Left ventricle myocardium inferior (tissue), 1 donor: ENCODE measurements around the gene PROC. TPM values are rescaled to one million over a fixed set of nuclear protein-coding genes. Genes with fewer than 3 reads are reported as not detected.

Experiments
- DNase-seq: peaks from one replicate; pipeline ENCODE4 v3.0.0-alpha.2; 2020
- H3K27ac ChIP-seq: fragments of 200-600 bp; replicated peaks from 2 replicates; pipeline ENCODE4 v1.8.0; 2021
- H3K27me3 ChIP-seq: fragments of 200-600 bp; 2 replicates; pipeline ENCODE4 v1.8.0; 2021; ENCODE audit warnings: low read depth
- H3K36me3 ChIP-seq: fragments of 200-600 bp; 2 replicates; pipeline ENCODE4 v1.8.0; 2021
- H3K4me1 ChIP-seq: fragments of 200-600 bp; 2 replicates; pipeline ENCODE4 v1.8.0; 2021
- H3K4me3 ChIP-seq: fragments of 200-600 bp; 2 replicates; pipeline ENCODE4 v1.8.0; 2021; ENCODE audit warnings: mild to moderate bottlenecking, moderate library complexity
- H3K9me3 ChIP-seq: fragments of 200-600 bp; replicated peaks from 2 replicates; pipeline ENCODE4 v1.8.0; 2021
- CTCF ChIP-seq: fragments of 200-600 bp; IDR thresholded peaks from 2 replicates; pipeline ENCODE4 v1.8.0; 2021; ENCODE audit warnings: antibody characterized with exemption, mild to moderate bottlenecking, borderline replicate concordance
- intact Hi-C: fragments of 100-400 bp; cut with micrococcal nuclease; formaldehyde crosslinking; loops from one replicate; pipeline ENCODE4 v1.11.0; 2022
- total RNA-seq: library from RNA; stranded (reverse); fragmentation: NEBNext Ultra II Directional; extraction: Animal tissue kit (Norgen Biotek cat#: 25700); gene quantifications from one replicate; pipeline ENCODE4 v1.2.1, GENCODE V29; 2021
- donor health status: DM: no; HTN: yes; CAD: no; lungs with severe emphysema.

PROC gene
- total RNA-seq, 1 donor from 2014 or later, result not detected

GRCh38 chr2:127455566-127456493 is 37.6 kb downstream of the PROC start:
- no peak for DNase-seq
- H3K4me3 ChIP-seq, result no peak overlapping the region
- no peaks in the 10 kb centered on the region for H3K4me1 ChIP-seq
- intact Hi-C loops, result no loop called here
- no peaks in the 10 kb centered on the region for H3K27me3 ChIP-seq
- TF ChIP-seq CTCF, result no peak
- no peak overlapping the region for H3K27ac ChIP-seq
- no peaks in the 10 kb centered on the region for H3K9me3 ChIP-seq
- H3K36me3 ChIP-seq, result peaks cover 5% of the 10 kb centered on the region

- no peak for DNase-seq
- H3K4me3 ChIP-seq, result no peak overlapping the region
- no peak overlapping the region for H3K27ac ChIP-seq
- no peaks in the 10 kb centered on the region for H3K4me1 ChIP-seq
- intact Hi-C loops, result no loop called here
- TF ChIP-seq CTCF, result no peak
- H3K36me3 ChIP-seq, result peaks cover 8% of the 10 kb centered on the region
- no peaks in the 10 kb centered on the region for H3K9me3 ChIP-seq
- H3K27me3 ChIP-seq, result no peaks in the 10 kb centered on the region
These were observed 38.7 kb downstream of the PROC start for GRCh38 chr2:127456960-127457359.

GRCh38 chr2:127462461-127462860 is 44.2 kb downstream of the PROC start:
- intact Hi-C loops, result no loop called here
- no peak overlapping the region for H3K27ac ChIP-seq
- H3K4me1 ChIP-seq, result no peaks in the 10 kb centered on the region
- no peak for TF ChIP-seq CTCF
- no peak for DNase-seq
- no peak overlapping the region for H3K4me3 ChIP-seq
- peaks cover 10% of the 10 kb centered on the region for H3K36me3 ChIP-seq
- H3K9me3 ChIP-seq, result no peaks in the 10 kb centered on the region
- no peaks in the 10 kb centered on the region for H3K27me3 ChIP-seq

GRCh38 chr2:127463155-127463991 is 45.1 kb downstream of the PROC start:
- Histone ChIP-seq H3K36me3 (peaks cover 15% of the 10 kb centered on the region), H3K4me3 (no peak overlapping the region), H3K27me3 (no peaks in the 10 kb centered on the region), H3K4me1 (no peaks in the 10 kb centered on the region), H3K27ac (no peak overlapping the region), H3K9me3 (no peaks in the 10 kb centered on the region)
- TF ChIP-seq CTCF, result no peak
- DNase-seq, result no peak
- intact Hi-C loops, result no loop called here

- no peaks in the 10 kb centered on the region for H3K4me1 ChIP-seq
- intact Hi-C loops, result no loop called here
- no peaks in the 10 kb centered on the region for H3K27me3 ChIP-seq
- H3K27ac ChIP-seq, result no peak overlapping the region
- H3K36me3 ChIP-seq, result peaks cover 24% of the 10 kb centered on the region
- no peak overlapping the region for H3K4me3 ChIP-seq
- no peak for TF ChIP-seq CTCF
- H3K9me3 ChIP-seq, result no peaks in the 10 kb centered on the region
- DNase-seq, result no peak
These were observed 46.4 kb downstream of the PROC start for GRCh38 chr2:127464470-127465257.
